HEK293T (cell line): ENCODE measurements around the gene FBXL4.
A peak's percentile ranks its signal among the peaks of the same experiment; 100 is the strongest.

Source experiments
- CTCF ChIA-PET: fragments of 350-600 bp; formaldehyde crosslinking; extraction: SDS; loops from one replicate; lab custom pipeline; 2021; ENCODE audit warnings: antibody characterized with exemption, inconsistent platforms; lab: Yijun Ruan, JAX
- POLR2A ChIA-PET: fragments of 350-600 bp; formaldehyde crosslinking; extraction: SDS; loops from one replicate; lab custom pipeline; 2020; ENCODE audit warnings: antibody characterized with exemption, inconsistent platforms; lab: Yijun Ruan, JAX
- DNase-seq: peaks from one replicate; pipeline ENCODE4 v3.0.0; 2012; ENCODE audit warnings: mixed read lengths; ENCODE audit errors: extremely low spot score
- ARNT ChIP-seq: fragments of 450-650 bp; IDR thresholded peaks from 2 replicates; pipeline ENCODE4 v1.6.1; 2017; ENCODE audit warnings: mild to moderate bottlenecking
- BHLHE40 ChIP-seq: fragments of 450-650 bp; IDR thresholded peaks from 2 replicates; pipeline ENCODE4 v1.6.1; 2016; ENCODE audit warnings: mild to moderate bottlenecking, moderate library complexity, borderline replicate concordance
- CTBP1 ChIP-seq: fragments of 450-650 bp; IDR thresholded peaks from 2 replicates; pipeline ENCODE4 v1.6.1; 2016; ENCODE audit warnings: borderline replicate concordance
- ELF4 ChIP-seq: fragments of 450-650 bp; IDR thresholded peaks from 2 replicates; pipeline ENCODE4 v1.6.1; 2017; ENCODE audit warnings: antibody characterized with exemption
- FOXA1 ChIP-seq: fragments of 450-650 bp; IDR thresholded peaks from 2 replicates; pipeline ENCODE4 v1.6.1; 2016; ENCODE audit warnings: mild to moderate bottlenecking
- FOXK2 ChIP-seq: fragments of 450-650 bp; IDR thresholded peaks from 2 replicates; pipeline ENCODE4 v1.6.1; 2016; ENCODE audit warnings: mild to moderate bottlenecking
- FOXM1 ChIP-seq: fragments of 450-650 bp; IDR thresholded peaks from 2 replicates; pipeline ENCODE4 v1.6.1; 2017; ENCODE audit warnings: mild to moderate bottlenecking, borderline replicate concordance
- HDGF ChIP-seq: fragments of 450-650 bp; IDR thresholded peaks from 2 replicates; pipeline ENCODE4 v1.6.1; 2017; ENCODE audit warnings: antibody characterized with exemption, borderline replicate concordance
- L3MBTL2 ChIP-seq: fragments of 450-650 bp; conservative IDR thresholded peaks from 2 replicates; pipeline ENCODE4 v1.6.1; 2016; ENCODE audit warnings: mild to moderate bottlenecking
- LEF1 ChIP-seq: fragments of 450-650 bp; IDR thresholded peaks from 2 replicates; pipeline ENCODE4 v1.6.1; 2017; ENCODE audit warnings: mild to moderate bottlenecking, borderline replicate concordance
- NFRKB ChIP-seq: fragments of 450-650 bp; IDR thresholded peaks from 2 replicates; pipeline ENCODE4 v1.6.1; 2016; ENCODE audit warnings: mild to moderate bottlenecking, moderate library complexity
- PKNOX1 ChIP-seq: fragments of 450-650 bp; IDR thresholded peaks from 2 replicates; pipeline ENCODE4 v1.6.1; 2016
- SP1 ChIP-seq: fragments of 450-650 bp; IDR thresholded peaks from 2 replicates; pipeline ENCODE4 v1.6.1; 2017
- SUZ12 ChIP-seq: fragments of 450-650 bp; IDR thresholded peaks from 2 replicates; pipeline ENCODE4 v1.6.1; 2016; ENCODE audit warnings: mild to moderate bottlenecking
- TARDBP ChIP-seq: fragments of 450-650 bp; IDR thresholded peaks from 2 replicates; pipeline ENCODE4 v1.6.1; 2016
- ZNF384 ChIP-seq: fragments of 450-650 bp; IDR thresholded peaks from 2 replicates; pipeline ENCODE4 v1.6.1; 2016

The FBXL4 gene

GRCh38 chr6:98828941-98829411, 118.8 kb downstream of the FBXL4 start:
- no peak for DNase-seq
- ChIA-PET POLR2A (no interaction called here), CTCF (no interaction called here)
- TF ChIP-seq HDGF (no peak), L3MBTL2 (no peak), TARDBP (no peak), LEF1 (no peak), ARNT (no peak), ZNF384 (no peak)

- POLR2A ChIA-PET: interaction anchor here (0.8 to 1.3 kb wide), 2 partner anchors 9 to 59 kb away, joined by 3 to 4 read pairs; no protein-coding TSS in a partner anchor
- TF ChIP-seq NFRKB: no peak
- no peak for TF ChIP-seq PKNOX1
- CTCF ChIA-PET: interaction anchor here (0.7 kb wide), 1 partner anchor 464 kb away, joined by 3 read pairs; no protein-coding TSS in a partner anchor
- DNase-seq: no peak
These were observed 119.4 kb downstream of the FBXL4 start for GRCh38 chr6:98828211-98828788.

- TF ChIP-seq PKNOX1: no peak
- no peak for TF ChIP-seq BHLHE40
- no peak for TF ChIP-seq FOXK2
- no peak for TF ChIP-seq CTBP1
- TF ChIP-seq FOXM1: no peak
- no peak for TF ChIP-seq NFRKB
- no peak for DNase-seq
- ChIA-PET POLR2A (interaction anchor here (0.8 to 1.3 kb wide), 2 partner anchors 10 to 58 kb away, joined by 3 to 4 read pairs; no protein-coding TSS in a partner anchor), CTCF (interaction anchor here (0.7 kb wide), 1 partner anchor 464 kb away, joined by 3 read pairs; no protein-coding TSS in a partner anchor)
These were observed 120.2 kb downstream of the FBXL4 start for GRCh38 chr6:98827295-98828159.

GRCh38 chr6:98825600-98826230, 122.0 kb downstream of the FBXL4 start:
- TF ChIP-seq CTBP1 (no peak), PKNOX1 (no peak), ZNF384 (no peak), FOXA1 (no peak), SP1 (no peak), FOXK2 (no peak), L3MBTL2 (no peak), ARNT (no peak)
- ChIA-PET POLR2A (no interaction called here), CTCF (no interaction called here)
- DNase-seq: no peak

GRCh38 chr6:98824902-98825599, 122.7 kb downstream of the FBXL4 start:
- peak; percentile 45 for DNase-seq
- no peak for TF ChIP-seq SP1
- no peak for TF ChIP-seq SUZ12
- no peak for TF ChIP-seq ARNT
- no peak for TF ChIP-seq FOXK2
- no peak for TF ChIP-seq FOXA1
- no peak for TF ChIP-seq PKNOX1
- no peak for TF ChIP-seq LEF1
- no peak for TF ChIP-seq TARDBP
- TF ChIP-seq L3MBTL2: no peak
- no peak for TF ChIP-seq ELF4
- ChIA-PET CTCF (no interaction called here), POLR2A (no interaction called here)
